Measurements from ENCODE around the gene PRDM16. TPM values are rescaled to one million over a fixed set of nuclear protein-coding genes. Genes with fewer than 3 reads are reported as not detected.
"Not testable (repeated sequence)": the region's sequence is repeated elsewhere in the genome, so short reads cannot be mapped to it uniquely, and the experiment has no call there.

PRDM16 gene
- total and polyA plus RNA-seq, 2 of the 8 experiments (the other 6 are each of a cell fraction or from before 2014, with no cell fraction given) = 0.39 to 0.43 TPM

DNA sequence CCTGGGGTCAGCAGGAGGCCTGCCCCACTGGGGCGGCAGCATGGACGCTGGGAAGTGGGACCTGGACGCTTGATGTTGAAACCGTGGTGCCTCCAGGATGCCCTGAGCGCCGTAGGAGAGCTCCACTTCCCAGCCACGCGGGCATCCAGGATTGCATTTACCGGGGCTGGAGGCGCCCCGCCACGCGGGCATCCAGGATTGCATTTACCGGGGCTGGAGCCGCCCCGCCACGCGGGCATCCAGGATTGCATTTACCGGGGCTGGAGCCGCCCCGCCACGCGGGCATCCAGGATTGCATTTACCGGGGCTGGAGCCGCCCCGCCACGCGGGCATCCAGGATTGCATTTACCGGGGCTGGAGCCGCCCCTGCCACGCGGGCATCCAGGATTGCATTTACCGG is 218.1 kb downstream of the PRDM16 start:
- H4K91ac ChIP-seq (replicated peaks; ENCODE audit: insufficient read length, low read length); H2AK5ac ChIP-seq (ENCODE audit: low read depth, low read length); H2BK5ac ChIP-seq (ENCODE audit: low read depth, low read length); H3K9ac ChIP-seq (replicated peaks in 1 of 4; ENCODE audit: extremely low read depth in 1 of 4, low read depth in 3 of 4, low read length in 3 of 4); H3K23me2 ChIP-seq (ENCODE audit: low read depth, low read length); H3K9me3 ChIP-seq (ENCODE audit: insufficient read depth in 2 of 2, low read depth in 1 of 2, low read length in 1 of 2); H3K27me3 ChIP-seq (replicated peaks in 1 of 4; ENCODE audit: control insufficient read depth in 3 of 4, extremely low read depth in 1 of 4, insufficient read depth in 3 of 4, low read length in 3 of 4); H3K4me2 ChIP-seq (ENCODE audit: insufficient read depth in 1 of 2, low read depth in 2 of 2, low read length in 2 of 2); H4K8ac ChIP-seq (ENCODE audit: extremely low read depth, insufficient read depth, low read length); H3K14ac ChIP-seq (ENCODE audit: insufficient read length); H4K5ac ChIP-seq (ENCODE audit: insufficient read length, low read depth, low read length); H4K20me1 ChIP-seq (replicated peaks in 1 of 2; ENCODE audit: control insufficient read depth in 1 of 2, insufficient read depth in 2 of 2, low read length in 2 of 2); H3K36me3 ChIP-seq (ENCODE audit: control insufficient read depth in 2 of 4, insufficient read depth in 4 of 4, low read length in 3 of 4); H2AFZ ChIP-seq (ENCODE audit: low read length); H3K4me3 ChIP-seq (ENCODE audit: extremely low read depth in 1 of 4, insufficient read depth in 2 of 4, low read depth in 3 of 4, low read length in 4 of 4); H3K18ac ChIP-seq (ENCODE audit: extremely low read depth, low read length); H2BK120ac ChIP-seq (replicated peaks; ENCODE audit: low read depth, low read length); H3K27ac ChIP-seq (ENCODE audit: low read depth, low read length); H2BK20ac ChIP-seq (ENCODE audit: low read length); H3K56ac ChIP-seq (replicated peaks; ENCODE audit: insufficient read length, low read depth, low read length); H3K4ac ChIP-seq (replicated peaks; ENCODE audit: insufficient read length, low read depth, low read length); DNase-seq (ENCODE audit: low read depth in 1 of 2, low spot score in 2 of 2); H3K79me2 ChIP-seq (ENCODE audit: control insufficient read depth in 1 of 2, insufficient read depth in 2 of 2, low read length in 2 of 2); FAIRE-seq; H2BK15ac ChIP-seq (ENCODE audit: low read length); H3K79me1 ChIP-seq (ENCODE audit: low read depth, low read length); POLR2A ChIA-PET (ENCODE audit: partially characterized antibody); H3K23ac ChIP-seq (ENCODE audit: insufficient read length); H2BK12ac ChIP-seq (ENCODE audit: low read depth, low read length): not testable (repeated sequence)
- CTCF ChIA-PET (ENCODE audit: partially characterized antibody) = interaction anchor here (1.3 to 2.2 kb wide), 3 partner anchors 21 to 138 kb away, joined by 4 to 5 read pairs (median 4); no protein-coding TSS in a partner anchor
- H3K4me1 ChIP-seq (replicated peaks in 1 of 4; ENCODE audit: control insufficient read depth in 3 of 4, insufficient read depth in 4 of 4, low read length in 3 of 4) = peaks cover 0 to 15% (median 5%) of the 10 kb centered on the region in 4 experiments; a peak in 5 of 7 replicates
- WGBS, 2 experiments (ENCODE audit: extremely low coverage in 1 of 2, insufficient coverage in 1 of 2, insufficient read length in 1 of 2, insufficient replicate concordance in 2 of 2, low coverage in 1 of 2, low lambda C conversion rate in 2 of 2, missing lambda C conversion rate in 1 of 2) = 93% methylated on average over 14 of the region's 33 CpGs; no CpG with 5 or more reads in 1 of the 2 experiments

Measured in H1 (cell line).